Measurements from ENCODE around the gene FIGLA. TPM values are rescaled to one million over a fixed set of nuclear protein-coding genes. Genes with fewer than 3 reads are reported as not detected.

FIGLA gene
- total RNA-seq, 1 donor from 2014 or later, result not detected

DNA sequence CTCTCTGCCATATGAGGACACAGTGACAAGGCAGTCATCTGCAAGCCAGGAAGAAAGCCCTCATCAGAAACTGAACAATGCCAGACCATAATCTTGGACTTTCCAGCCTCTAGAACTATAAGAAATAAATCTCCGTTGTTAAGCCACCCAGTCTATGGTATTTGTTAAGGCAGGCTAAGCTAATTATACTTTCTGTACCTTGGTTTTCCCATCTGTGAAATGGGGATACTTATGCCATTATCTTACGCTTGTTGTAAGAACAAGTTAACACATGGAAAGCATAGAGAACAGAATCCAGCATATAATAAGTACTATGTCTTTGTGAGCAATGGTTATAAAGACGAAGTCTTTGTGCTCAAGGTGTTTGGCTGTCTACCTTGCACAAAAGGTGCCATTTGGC lies 14.2 kb downstream of the FIGLA start:
- DNase-seq (ENCODE audit: low spot score), result no peak

DNA sequence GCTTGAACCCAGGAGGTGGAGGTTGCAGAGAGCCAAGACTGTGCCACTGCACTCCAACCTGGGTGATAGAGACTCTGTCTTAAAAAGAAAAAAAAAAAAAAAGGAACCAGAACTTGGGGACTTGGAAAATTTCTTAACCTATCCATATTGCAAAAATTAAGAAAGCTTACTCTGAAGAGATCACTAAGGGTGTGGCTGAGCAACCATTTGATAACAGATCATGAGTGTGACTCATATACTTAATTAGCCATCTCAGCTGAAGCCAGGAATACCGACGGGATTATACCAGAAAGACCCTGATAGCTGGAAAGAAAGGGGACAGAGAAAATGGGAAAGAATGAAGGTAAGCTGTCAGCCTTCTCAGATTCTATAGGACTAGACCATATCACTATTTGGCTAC lies 15.3 kb downstream of the FIGLA start:
- DNase-seq (ENCODE audit: low spot score), result no peak

DNA sequence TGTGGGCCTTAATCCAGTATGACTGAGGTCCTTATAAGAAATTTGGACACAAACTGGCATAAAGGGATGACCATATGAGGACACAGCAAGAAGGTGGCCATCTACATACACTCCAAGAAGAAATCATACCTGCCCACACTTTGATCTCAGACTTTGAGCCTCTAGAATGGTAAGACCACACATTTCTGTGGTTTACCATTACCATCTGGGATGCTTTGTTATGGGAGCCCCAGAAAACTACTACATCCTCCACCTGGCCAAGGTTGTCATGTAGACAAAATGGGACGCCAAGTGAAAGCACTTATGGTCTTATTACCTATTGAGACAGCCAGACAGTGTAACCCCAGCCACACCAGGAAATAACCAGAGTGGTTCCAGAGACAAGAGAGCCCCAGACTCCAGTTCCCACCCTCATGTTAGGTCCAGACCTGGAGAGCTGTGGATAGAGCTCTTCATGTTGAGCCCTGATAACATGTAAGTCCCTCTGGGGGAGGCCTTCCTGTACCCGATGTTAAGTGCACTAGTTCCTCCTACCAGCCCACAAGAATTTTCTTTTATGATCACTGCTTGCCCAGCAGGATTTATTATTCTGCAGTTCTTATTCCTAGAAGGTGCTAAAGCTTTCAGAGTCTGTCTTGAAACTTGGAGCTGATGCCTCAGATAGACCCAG lies 17.8 kb downstream of the FIGLA start:
- DNase-seq (ENCODE audit: low spot score), result no peak

DNA sequence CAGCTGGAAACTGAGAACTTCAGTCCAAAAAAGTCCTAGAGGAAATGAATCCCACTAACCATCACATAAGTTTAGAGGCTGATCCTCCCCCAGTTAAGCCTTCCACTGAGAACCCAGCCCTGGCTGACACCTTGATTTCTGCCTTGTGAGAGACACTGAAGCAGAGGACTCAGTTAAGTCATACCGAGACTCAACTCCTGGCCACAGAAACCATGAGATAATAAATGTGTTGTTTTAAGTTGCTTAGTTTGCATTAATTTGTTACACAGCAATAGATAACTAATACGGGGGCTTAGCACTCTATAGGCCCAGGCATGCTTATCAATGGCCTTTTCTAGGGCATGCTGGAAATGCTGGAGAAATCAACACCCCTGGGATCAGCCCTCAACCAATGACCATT lies 19.0 kb downstream of the FIGLA start:
- no peak for DNase-seq (ENCODE audit: low spot score)

DNA sequence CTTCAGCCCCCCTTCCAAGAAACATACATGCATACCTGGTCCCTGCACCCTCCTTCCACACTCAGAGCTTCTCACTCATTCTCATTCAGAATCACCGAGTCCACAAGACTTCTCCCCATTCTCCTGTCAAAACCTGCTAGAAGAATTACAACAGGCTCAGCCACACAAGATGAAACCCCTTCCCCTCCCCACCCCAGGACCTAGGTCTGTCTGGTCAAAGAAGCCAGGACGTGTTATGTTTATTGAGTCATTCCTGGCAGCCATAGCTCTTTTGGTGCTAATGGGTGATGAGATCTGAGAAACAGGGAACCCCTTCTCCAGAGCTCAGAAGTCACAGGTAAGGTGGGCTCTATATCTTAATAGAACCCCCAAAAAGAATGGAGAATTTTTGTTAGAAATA lies 21.0 kb downstream of the FIGLA start:
- DNase-seq (ENCODE audit: low spot score), result no peak

DNA sequence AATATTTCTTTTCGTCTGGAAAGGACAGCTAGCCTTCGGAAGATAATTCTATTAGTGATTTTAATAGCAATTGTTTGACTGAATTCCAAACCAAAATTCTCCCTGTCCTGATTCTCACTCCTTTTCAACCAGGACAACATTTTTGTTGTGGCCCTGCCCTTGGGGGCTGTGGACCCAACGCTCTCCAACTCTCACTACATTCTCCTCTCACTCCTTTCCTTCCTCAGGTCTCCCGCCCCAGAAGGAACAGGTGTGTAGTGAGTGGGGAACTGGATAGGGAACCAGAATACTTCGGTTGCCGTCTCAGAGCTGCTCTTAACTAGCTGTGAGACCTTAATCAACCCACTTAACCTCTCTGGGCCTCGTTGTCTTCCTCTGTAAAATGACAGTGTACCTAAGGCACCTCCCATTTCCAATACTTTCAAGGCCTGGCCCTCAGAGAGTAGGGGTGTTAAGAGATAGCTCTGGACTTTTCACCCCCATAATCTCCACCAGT lies 21.8 kb downstream of the FIGLA start:
- no peak for DNase-seq (ENCODE audit: low spot score)

DNA sequence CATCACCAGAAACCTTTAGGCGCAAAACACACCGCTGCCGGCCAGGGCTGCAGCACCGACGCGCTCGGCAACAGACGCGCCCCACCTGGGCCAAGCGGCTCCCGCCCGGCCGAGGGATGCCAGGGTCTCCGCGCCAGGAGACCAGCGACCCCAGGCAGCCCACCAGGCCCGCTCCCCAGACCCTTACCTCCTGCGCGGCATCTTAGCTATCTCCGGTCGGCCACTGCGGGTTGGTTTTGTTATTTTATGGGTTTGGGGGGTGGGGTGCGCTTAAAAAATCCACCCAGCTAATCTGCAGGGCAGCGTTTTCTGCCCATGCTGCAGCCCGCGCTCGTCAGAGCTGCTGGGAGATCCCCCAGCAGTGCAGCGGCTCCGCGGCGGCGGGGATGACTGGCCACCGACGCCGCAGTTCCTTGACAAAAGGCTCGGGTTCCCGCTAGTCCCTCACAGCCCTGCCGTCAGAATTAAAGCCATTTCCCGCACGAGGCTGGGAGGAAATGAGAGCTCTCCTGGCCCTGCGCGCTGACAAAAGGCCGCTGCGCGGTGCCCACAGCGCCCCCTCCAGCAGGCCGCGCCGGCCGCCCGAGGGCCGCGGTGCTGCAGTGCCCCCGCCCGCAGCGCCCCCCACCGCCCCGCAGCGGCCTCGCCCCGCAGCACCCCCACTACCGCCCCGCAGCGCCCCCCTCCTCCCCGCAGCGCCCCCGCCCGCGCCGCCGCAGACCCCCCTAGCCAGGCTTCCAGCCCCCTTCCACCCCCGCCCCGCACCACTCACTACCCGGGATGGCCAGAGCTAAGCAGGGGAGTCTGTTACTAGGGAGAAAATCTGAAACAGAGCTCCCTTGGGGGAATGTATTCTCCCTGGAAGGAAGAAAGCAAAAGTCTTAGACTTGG lies 22.5 kb downstream of the FIGLA start, which contains the start of gene ADD2:
Gene ADD2 (minus strand): TSS at position 502 of the 891 bp plus-strand sequence. CDS start 61,792 bp downstream, outside the sequence.
- no peak for DNase-seq (ENCODE audit: low spot score)

DNA sequence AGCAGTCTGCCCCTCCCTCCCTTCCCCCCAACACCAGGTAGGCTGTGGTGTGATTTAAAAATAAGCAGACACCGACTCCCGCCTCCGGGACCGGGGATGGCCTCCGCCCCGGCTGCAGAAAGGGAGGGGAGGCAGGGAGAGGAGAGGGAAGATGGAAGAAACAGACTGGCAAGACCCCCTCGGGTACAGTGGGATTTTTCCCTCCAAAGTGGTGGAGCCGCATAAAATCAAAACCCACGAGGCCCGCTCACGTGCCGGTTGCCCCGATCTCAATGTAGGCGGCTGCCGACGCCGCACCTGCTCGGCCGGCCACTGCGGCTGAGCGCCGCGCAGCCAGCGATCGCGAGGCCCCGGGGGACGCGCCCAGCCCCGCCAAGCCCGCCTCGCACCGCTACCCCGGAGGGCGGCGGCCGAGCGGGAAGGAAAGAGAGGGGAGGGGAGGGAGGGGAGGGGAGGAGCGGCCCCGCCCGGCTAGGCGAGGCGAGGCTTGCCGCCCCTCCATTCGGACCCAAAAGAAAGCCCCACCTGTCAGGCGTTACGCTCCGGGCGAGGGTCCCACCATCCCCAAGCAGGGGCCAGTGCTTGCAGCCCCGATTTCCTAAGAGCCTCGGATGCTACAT lies 23.3 kb downstream of the FIGLA start:
- no peak for DNase-seq (ENCODE audit: low spot score)

DNA sequence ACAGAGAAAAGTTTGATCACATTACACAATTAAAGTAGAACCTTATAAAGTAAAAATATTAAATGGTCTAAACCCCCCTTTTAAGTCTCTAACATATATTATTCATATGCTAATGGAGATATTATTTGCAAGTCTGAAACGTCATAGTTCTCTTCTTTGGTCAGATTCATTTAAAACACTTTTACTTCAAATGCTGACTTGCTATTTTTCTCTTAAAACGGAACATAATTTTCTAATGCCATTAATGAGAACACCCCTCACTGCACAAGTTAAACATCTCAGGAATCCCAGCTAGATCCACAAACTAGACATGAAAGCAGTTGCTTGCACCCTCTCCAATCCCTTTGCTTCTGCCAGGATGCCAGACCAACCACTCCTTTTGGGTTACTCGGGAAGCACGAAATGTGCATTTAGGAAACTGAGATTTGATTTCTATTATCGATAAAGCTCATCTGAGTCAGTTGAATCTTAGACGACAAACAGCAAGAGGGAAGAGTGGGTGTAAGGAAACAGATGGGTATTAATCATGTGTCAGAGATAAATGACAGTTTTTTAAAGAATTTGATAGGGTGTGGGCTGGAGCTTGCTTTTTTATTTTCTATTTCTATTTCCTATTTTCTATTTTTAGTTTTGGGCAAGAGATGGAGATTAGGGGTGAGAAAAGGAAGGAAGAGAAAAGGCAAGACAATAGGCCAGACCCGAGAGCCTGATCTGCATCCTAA lies 23.9 kb downstream of the FIGLA start:
- DNase-seq (ENCODE audit: low spot score), result no peak

DNA sequence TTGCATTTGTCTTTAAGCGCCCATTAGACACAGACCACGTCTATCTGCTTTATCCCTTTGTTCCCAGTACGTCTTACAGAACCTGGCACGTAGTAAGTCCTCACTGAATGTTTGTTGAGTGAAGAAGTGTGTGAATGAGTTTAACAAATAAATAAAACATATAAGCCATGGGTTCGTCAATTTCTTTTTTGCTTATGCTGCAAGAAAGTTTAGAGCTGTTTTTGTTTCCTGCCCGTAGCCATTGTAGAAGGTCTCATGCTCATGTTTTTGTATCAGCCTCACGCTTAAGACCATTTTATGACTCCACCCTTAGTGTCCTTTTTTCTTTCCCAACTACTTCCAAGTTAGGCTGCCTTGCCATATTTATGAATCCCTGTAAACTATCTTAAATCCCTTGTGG lies 24.9 kb downstream of the FIGLA start:
- no peak for DNase-seq (ENCODE audit: low spot score)

DNA sequence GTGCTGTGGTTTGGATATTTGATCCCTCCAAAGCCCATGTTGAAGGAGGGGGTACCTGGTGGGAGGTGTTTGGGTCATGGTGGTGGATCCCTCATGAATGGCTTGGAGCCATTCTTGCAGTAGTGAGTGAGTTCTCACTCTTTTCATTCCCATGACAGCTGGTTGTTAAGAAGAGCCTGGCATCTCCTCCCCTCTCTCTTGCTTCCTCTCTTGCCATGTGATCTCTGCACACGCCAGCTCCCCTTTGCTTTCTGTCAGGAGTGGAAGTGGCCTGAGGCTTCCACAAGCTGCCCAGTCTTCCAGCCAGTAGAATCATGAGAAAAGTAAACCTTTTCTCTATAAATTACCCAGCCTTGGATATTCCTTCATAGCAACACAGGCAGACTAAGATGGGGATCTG lies 31.0 kb downstream of the FIGLA start:
- no peak for DNase-seq (ENCODE audit: low spot score)

DNA sequence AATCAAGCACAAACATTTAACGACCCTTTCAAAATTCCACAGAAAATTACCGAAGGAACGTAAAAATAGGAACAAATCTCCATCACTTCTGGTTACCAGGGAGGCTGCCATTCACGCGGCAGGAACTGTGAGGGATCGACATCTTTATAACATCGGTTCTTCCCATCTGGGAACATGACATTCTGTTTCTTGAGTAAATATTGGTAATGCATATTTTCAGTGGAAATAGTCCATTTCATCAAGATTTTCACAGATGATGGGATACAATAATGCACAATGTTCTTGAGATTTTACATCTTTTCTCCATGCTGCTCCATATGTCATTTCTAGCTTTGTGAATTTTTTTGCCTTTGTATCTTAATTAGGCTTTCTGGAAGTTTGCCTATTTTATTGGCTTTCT lies 32.5 kb downstream of the FIGLA start:
- DNase-seq (ENCODE audit: low spot score), result no peak

DNA sequence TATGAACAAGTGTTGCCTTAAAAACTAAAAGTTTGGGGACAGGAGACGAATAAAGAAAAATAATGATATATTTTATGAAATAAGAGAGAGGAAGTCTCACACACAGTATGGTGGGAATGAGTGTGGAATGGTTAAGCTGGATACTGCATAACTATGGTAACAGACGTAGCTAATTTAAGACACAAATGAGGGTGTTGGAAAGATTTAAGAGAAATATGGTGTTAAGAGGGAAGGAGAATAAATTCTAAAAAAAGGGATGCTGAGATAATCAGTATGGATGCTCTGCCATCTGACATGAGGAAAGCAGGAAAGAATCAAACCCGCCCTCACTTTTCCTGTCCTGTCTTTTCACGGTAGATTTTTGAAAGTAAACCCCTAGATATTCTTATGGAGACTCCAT lies 33.1 kb downstream of the FIGLA start:
- no peak for DNase-seq (ENCODE audit: low spot score)

DNA sequence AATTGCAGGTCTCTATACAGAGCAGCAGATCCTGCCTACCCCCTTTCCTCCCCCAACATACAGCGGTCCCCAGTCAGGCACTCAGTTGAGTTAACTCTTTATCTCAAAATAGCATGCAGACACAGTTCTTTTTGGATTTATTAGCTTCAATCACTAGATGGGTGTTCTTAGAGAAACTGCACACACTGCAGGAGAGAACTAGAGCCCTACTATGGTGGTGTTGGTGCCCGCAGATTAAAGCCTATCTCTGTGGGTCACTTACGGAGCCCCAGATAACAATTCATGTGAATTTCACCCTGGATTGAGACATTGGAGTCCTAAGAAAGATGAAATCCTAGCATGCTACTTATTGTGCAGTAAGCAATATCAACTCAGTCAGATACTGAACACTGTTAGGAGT lies 34.3 kb downstream of the FIGLA start:
- no peak for DNase-seq (ENCODE audit: low spot score)

DNA sequence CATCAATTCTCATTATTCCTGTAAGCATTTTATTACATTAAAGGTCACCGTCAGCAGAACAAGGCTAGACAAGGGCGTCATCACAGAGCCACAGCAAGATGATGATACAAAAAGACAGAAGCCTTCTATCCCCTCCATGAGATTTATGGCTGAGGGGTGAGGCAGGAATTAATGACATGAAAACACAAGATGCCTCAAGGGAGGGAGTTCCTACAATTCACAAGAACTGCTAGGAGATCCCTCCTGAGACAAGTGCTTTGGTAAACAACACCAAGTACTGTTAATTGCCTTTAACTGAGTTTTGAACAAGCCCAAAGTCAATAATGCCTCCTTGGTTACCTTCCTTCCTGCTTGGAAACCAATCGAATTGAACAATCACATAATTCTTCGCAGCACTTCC lies 36.5 kb downstream of the FIGLA start:
- DNase-seq (ENCODE audit: low spot score), result no peak

DNA sequence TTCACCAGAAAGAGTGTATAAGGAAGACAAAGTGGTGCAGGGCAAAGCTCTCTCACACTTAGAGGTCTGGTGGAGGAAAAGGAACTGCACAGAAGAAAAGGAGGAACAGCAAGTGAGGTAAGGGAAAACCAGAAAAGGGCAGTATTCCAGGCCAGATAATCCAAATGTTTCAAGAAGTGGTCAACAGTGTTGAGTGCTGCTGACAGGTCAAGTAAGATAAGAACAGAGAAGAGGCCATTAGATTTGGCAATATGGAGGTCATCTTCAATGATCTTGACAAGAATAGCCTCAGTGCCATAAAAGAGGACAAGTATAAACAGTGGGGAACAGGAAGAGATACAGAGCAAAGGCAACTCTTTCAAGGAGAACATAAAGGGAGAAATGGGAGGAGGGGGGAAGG lies 37.4 kb downstream of the FIGLA start:
- DNase-seq (ENCODE audit: low spot score), result no peak

DNA sequence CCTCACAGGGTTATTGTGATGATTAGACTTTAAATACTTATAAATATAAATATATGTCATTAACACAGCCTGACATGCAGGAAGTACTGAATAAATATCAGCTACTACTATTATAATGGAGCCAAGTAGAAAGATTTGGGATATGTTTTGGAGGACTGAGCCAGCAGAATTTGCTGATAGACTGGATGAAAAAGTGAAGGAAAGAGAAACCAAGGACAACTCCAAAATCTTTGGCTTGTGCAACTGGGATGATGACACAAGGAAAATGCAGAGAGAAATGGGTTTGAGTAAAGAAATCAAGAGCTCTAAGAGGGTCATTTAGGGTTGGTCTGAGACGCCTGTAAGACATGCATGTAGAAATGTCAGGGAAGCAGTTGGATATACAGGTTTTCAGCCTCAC lies 38.0 kb downstream of the FIGLA start:
- no peak for DNase-seq (ENCODE audit: low spot score)

DNA sequence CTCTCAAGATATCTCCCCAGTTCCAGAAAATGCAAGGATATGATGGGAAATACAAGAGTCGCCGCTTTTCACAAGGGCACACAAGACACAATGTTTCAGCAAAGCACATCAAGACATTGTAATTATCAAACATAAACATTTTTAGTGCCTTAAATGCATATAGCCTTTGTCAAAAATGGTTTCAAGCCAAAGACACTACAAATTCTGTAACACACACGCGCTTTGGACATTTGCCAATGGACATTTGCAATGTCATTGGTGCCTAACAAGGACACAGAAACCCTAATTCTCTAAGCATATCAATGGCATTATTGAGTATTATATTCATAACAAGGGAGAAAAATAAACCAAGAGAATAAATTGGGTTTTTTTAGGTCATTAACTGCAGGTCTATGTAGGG lies 38.6 kb downstream of the FIGLA start:
- no peak for DNase-seq (ENCODE audit: low spot score)

DNA sequence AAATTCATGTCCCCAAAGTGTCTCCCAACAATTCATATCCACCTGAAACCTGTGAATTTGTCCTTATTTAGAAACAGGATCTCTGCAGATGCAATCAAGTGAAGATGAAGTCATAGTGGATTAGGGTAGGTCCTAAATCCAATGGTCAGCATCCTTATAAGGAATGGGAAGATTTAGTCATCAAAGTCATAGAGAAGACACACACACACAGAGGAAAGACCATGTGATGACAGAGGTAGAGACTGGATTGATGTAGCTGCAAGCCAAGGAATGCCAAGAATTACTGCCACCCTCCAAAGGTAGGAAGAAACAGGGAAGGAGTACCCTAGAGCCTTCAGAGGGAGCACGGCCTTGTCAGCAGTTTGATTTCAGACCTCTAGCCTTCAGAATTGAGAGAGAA lies 40.1 kb downstream of the FIGLA start:
- no peak for DNase-seq (ENCODE audit: low spot score)

DNA sequence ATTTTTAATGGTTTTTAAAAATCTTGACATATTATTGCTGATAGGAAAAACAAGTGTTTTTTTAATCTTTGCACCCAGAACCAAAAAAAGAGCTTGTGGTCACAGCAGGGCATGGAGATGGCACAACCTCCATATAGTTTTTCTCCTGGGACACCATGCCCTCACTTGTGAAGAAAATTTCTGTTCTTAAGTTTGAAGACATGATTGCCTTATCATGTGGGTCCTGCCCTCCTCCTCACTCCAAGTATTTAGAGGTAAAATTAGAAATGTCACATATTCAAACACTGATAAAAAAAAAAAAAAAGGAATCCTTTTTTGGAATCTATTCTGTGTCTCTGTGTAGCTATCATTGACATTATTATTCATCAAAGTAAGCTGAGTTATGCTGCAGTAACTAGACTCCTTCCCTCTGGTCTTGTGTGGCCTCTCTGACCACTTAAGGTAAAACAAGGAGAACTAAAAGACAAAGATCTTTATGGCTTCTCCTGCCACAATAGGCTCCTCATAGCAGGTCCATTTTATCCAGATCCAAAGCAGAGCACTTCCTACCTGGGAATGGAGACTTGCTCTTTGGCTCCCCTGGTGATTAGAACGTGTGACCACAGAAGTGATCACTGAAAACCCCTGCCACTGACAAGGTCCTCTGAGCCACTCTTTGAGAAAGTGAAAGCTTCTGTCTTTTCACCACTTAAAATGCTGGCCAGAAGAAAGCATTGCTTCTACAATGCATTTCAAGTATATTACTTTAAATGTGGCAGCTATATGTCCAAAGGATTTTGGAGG lies 42.2 kb downstream of the FIGLA start:
- DNase-seq (ENCODE audit: low spot score), result no peak

DNA sequence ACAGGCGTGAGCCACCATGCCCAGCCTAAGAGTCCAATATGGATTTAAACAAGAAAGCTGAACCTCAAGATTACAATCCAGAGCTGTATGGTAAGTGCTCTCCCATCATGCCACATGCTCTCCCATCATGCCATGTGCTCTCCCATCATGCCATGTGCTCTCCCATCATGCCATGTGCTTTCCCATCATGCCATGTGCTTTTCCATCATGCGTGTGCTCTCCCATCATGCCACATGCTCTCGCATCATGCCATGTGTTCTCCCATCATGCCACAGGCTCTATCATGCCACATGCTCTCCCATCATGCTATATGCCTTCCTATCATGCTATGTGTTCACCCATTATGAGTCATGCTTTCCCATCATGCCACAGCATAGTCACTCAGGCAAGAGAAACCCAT lies 43.2 kb downstream of the FIGLA start:
- DNase-seq (ENCODE audit: low spot score), result no peak
